ENCODE measurements around the gene ZIC2.

- TF ChIP-seq POLR2AphosphoS5 (IDR thresholded peaks at IDR 0.05) = no peak
- TF ChIP-seq CTCF (IDR thresholded peaks at IDR 0.05) = no peak
- no peak for TF ChIP-seq EP300 (IDR thresholded peaks at IDR 0.05)
- TF ChIP-seq POLR2A (IDR thresholded peaks at IDR 0.05) = no peak
Measured at GRCh38 chr13:99990126-99990977, 8.8 kb downstream of the ZIC2 start.

Measured in stomach (tissue), 4 donors.